Trophoblast cell (in vitro differentiated cells and primary cell): ENCODE data around the gene TIGD2.

ENCODE experiments used
- DNase-seq, 2 donors: peaks; one replicate each; pipeline ENCODE4 v3.0.0-alpha.2; 2016
- H2AFZ ChIP-seq: 2 replicates; pipeline ENCODE4 v1.6.1; 2013; ENCODE audit warnings: low read length, moderate library complexity, mild to moderate bottlenecking; ENCODE audit not compliant: insufficient read depth, poor library complexity
- H2AK5ac ChIP-seq: 2 replicates; pipeline ENCODE4 v1.6.1; 2013; ENCODE audit warnings: mild to moderate bottlenecking, low read length
- H2BK120ac ChIP-seq: 2 replicates; pipeline ENCODE4 v1.6.1; 2013; ENCODE audit warnings: low read length, mild to moderate bottlenecking, moderate library complexity; ENCODE audit not compliant: insufficient read depth, poor library complexity
- H2BK12ac ChIP-seq: 2 replicates; pipeline ENCODE4 v1.6.1; 2013; ENCODE audit warnings: mild to moderate bottlenecking, low read length, moderate library complexity
- H2BK5ac ChIP-seq: 2 replicates; pipeline ENCODE4 v1.6.1; 2013; ENCODE audit warnings: low read length, low read depth, moderate library complexity, mild to moderate bottlenecking; ENCODE audit not compliant: poor library complexity
- H3K14ac ChIP-seq: 2 replicates; pipeline ENCODE4 v1.6.1; 2013; ENCODE audit warnings: mild to moderate bottlenecking, low read length
- H3K18ac ChIP-seq: 2 replicates; pipeline ENCODE4 v1.6.1; 2013; ENCODE audit warnings: mild to moderate bottlenecking, low read length
- H3K23ac ChIP-seq: 2 replicates; pipeline ENCODE4 v1.6.1; 2013; ENCODE audit warnings: low read length
- H3K27ac ChIP-seq: 2 replicates; pipeline ENCODE4 v1.5.1; 2013; ENCODE audit warnings: low read depth, mild to moderate bottlenecking, inconsistent platforms, low read length, moderate library complexity
- H3K27me3 ChIP-seq: 2 replicates; pipeline ENCODE4 v1.6.1; 2013; ENCODE audit warnings: inconsistent platforms, mild to moderate bottlenecking, low read length, moderate library complexity; ENCODE audit not compliant: insufficient read depth
- H3K36me3 ChIP-seq, 2 experiments: 1 replicate in 1 of 2; 2 replicates in 1 of 2; pipeline ENCODE4 v1.6.1; 2013; ENCODE audit warnings: low read length in 2 of 2, mild to moderate bottlenecking in 2 of 2, moderate library complexity in 1 of 2; ENCODE audit not compliant: insufficient read depth in 2 of 2, control insufficient read depth in 1 of 2
- H3K4ac ChIP-seq: 2 replicates; pipeline ENCODE4 v1.6.1; 2013; ENCODE audit warnings: low read depth, mild to moderate bottlenecking, low read length, moderate library complexity
- H3K4me1 ChIP-seq, 2 experiments: 1 replicate in 1 of 2; 2 replicates in 1 of 2; pipeline ENCODE4 v1.6.1; 2013; ENCODE audit warnings: low read length in 2 of 2, mild to moderate bottlenecking in 2 of 2, moderate library complexity in 1 of 2; ENCODE audit not compliant: insufficient read depth in 2 of 2, control insufficient read depth in 1 of 2
- H3K4me2 ChIP-seq: 2 replicates; pipeline ENCODE4 v1.6.1; 2013; ENCODE audit warnings: inconsistent platforms, mild to moderate bottlenecking, low read length, moderate library complexity
- H3K4me3 ChIP-seq: 2 replicates; pipeline ENCODE4 v1.5.1; 2013; ENCODE audit warnings: mild to moderate bottlenecking, low read depth, low read length, inconsistent platforms
- H3K79me1 ChIP-seq: one replicate; pipeline ENCODE4 v1.6.1; 2013; ENCODE audit warnings: low read length
- H3K79me2 ChIP-seq: 2 replicates; pipeline ENCODE4 v1.6.1; 2013; ENCODE audit warnings: low read length, mild to moderate bottlenecking; ENCODE audit not compliant: control insufficient read depth, insufficient read depth, poor library complexity
- H3K9ac ChIP-seq: 2 replicates; pipeline ENCODE4 v1.6.1; 2013; ENCODE audit warnings: mild to moderate bottlenecking, low read length
- H3K9me3 ChIP-seq: 2 replicates; pipeline ENCODE4 v1.6.1; 2013; ENCODE audit warnings: low read depth, mild to moderate bottlenecking, control low read depth, inconsistent platforms, low read length; ENCODE audit not compliant: insufficient read depth
- H4K12ac ChIP-seq: 2 replicates; pipeline ENCODE4 v1.6.1; 2013; ENCODE audit warnings: low read depth, mild to moderate bottlenecking, low read length, moderate library complexity
- H4K8ac ChIP-seq: 2 replicates; pipeline ENCODE4 v1.6.1; 2013; ENCODE audit warnings: low read depth, mild to moderate bottlenecking, low read length, moderate library complexity
- H4K91ac ChIP-seq: one replicate; pipeline ENCODE4 v1.6.1; 2013; ENCODE audit warnings: low read depth, mild to moderate bottlenecking, low read length, moderate library complexity
- WGBS: extraction: QIAGEN DNeasy Blood & Tissue Kit; methylation state at CpG from one replicate; pipeline ENCODE4 v1.1.7; 2013; ENCODE audit warnings: missing lambda C conversion rate; ENCODE audit not compliant: insufficient read length, insufficient coverage; ENCODE audit errors: extremely low coverage; 5-methylcytosine and 5-hydroxymethylcytosine counted together

Gene TIGD2

DNA sequence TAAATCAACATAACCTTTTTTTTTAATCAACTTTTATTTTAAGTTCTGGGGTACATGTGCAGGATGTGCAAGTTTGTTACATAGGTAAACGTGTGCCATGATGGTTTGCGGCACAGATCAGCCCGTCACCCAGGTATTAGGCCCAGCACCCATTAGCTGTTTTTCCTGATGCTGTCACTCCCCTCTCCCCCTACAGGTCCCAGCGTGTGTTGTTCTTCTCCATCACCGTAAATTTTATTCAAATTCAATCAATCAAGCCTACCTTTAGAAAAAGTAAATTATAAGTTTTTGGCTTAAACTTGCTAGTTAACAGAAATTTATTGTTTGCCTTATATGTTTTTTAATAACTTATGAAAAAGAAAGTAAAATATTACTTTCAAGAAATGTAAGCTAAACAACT, 25.9 kb downstream of the TIGD2 start:
- no CpG with 5 or more reads among the region's 5 CpGs for WGBS
- no peaks in the 10 kb centered on the region for H3K79me2 ChIP-seq
- no peak overlapping the region for H2AFZ ChIP-seq
- H3K9ac ChIP-seq, result no peak overlapping the region
- DNase-seq, result no peak
- no peaks in the 10 kb centered on the region for H3K4me1 ChIP-seq
- no peak overlapping the region for H4K12ac ChIP-seq
- no peak overlapping the region for H3K4me2 ChIP-seq
- H3K27ac ChIP-seq, result no peak overlapping the region
- no peak overlapping the region for H2BK5ac ChIP-seq
- no peaks in the 10 kb centered on the region for H3K36me3 ChIP-seq
- H2BK120ac ChIP-seq, result no peak overlapping the region
- H4K91ac ChIP-seq, result no peak overlapping the region
- no peak overlapping the region for H4K8ac ChIP-seq
- no peak overlapping the region for H3K18ac ChIP-seq
- no peak overlapping the region for H2BK12ac ChIP-seq
- no peak overlapping the region for H3K14ac ChIP-seq
- no peak overlapping the region for H3K23ac ChIP-seq
- no peaks in the 10 kb centered on the region for H3K79me1 ChIP-seq
- H3K4me3 ChIP-seq, result no peak overlapping the region
- no peaks in the 10 kb centered on the region for H3K9me3 ChIP-seq
- H3K4ac ChIP-seq, result no peak overlapping the region
- no peak overlapping the region for H2AK5ac ChIP-seq
- H3K27me3 ChIP-seq, result no peaks in the 10 kb centered on the region

DNA sequence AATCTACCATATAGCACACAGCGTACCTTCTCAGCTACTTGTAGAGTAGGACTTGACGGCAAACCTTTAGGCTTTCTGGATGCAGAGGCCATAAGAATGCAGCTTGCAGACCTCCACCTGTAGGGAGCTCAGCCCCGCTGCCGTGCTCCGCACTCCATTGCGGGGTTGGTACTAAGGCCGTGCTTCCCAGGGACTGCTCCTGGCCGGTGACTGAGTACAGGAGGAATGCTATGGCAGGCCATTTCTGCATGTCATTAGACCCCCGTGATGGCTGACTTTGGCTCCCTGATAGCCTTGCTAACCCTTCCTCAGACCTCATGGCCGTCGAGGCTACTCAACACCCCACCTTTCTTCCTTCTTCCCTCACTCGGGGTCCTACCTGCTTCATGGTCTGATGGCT, 26.4 kb downstream of the TIGD2 start:
- Histone ChIP-seq H3K36me3 (no peaks in the 10 kb centered on the region), H3K79me1 (no peaks in the 10 kb centered on the region), H3K27me3 (no peaks in the 10 kb centered on the region), H2BK5ac (no peak overlapping the region), H4K8ac (no peak overlapping the region), H4K12ac (no peak overlapping the region), H3K18ac (no peak overlapping the region), H4K91ac (no peak overlapping the region), H3K14ac (no peak overlapping the region), H3K27ac (no peak overlapping the region), H3K79me2 (no peaks in the 10 kb centered on the region), H3K9ac (no peak overlapping the region), H2BK120ac (no peak overlapping the region), H3K4me1 (no peaks in the 10 kb centered on the region), H3K9me3 (no peaks in the 10 kb centered on the region), H2BK12ac (no peak overlapping the region), H2AK5ac (no peak overlapping the region), H3K4me2 (no peak overlapping the region), H3K23ac (no peak overlapping the region), H3K4ac (no peak overlapping the region), H2AFZ (no peak overlapping the region), H3K4me3 (no peak overlapping the region)
- no CpG with 5 or more reads among the region's 12 CpGs for WGBS
- DNase-seq, result peak in 1 of 2 donors; percentile 16

DNA sequence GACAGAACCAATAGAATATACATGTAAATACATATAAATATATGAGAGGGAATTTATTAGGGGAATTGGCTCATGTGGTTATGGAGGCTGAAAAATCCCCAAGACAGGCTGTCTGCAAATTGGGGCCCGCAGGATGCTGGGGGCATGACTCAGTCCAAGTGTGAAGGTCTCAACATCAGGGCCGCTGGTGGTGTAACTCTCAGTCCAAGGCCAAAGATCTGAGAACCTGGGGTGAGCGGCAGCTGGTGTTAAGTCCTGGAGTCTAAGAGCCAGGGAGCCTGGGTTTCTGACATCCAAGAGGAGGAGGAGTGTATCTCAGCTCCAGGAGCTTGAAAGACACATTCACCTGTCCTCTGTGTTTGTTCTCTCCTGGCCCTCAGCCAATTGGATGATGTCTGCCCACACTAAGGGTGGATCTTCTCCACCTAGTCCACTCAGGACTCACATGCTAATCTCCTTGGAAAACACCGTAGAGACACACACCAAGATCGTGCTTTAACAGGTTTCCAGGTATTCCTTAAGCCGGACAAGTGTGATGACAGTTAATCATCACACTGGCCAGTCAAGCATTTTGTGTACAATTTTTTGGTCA, 28.9 kb downstream of the TIGD2 start:
- H3K27me3 ChIP-seq, result no peaks in the 10 kb centered on the region
- H3K4me2 ChIP-seq, result no peak overlapping the region
- no peak overlapping the region for H3K18ac ChIP-seq
- H4K91ac ChIP-seq, result no peak overlapping the region
- H3K4me3 ChIP-seq, result no peak overlapping the region
- no peaks in the 10 kb centered on the region for H3K9me3 ChIP-seq
- H3K9ac ChIP-seq, result no peak overlapping the region
- H4K12ac ChIP-seq, result no peak overlapping the region
- H3K23ac ChIP-seq, result no peak overlapping the region
- no peak overlapping the region for H2BK12ac ChIP-seq
- no peaks in the 10 kb centered on the region for H3K79me2 ChIP-seq
- no peak overlapping the region for H3K14ac ChIP-seq
- H2AFZ ChIP-seq, result no peak overlapping the region
- H2BK5ac ChIP-seq, result no peak overlapping the region
- no peak overlapping the region for H2AK5ac ChIP-seq
- H3K4ac ChIP-seq, result no peak overlapping the region
- DNase-seq, result peak; percentile 49
- no peaks in the 10 kb centered on the region for H3K36me3 ChIP-seq
- no peak overlapping the region for H3K27ac ChIP-seq
- WGBS, result no CpG with 5 or more reads among the region's 6 CpGs
- no peaks in the 10 kb centered on the region for H3K79me1 ChIP-seq
- H2BK120ac ChIP-seq, result no peak overlapping the region
- H3K4me1 ChIP-seq, result no peaks in the 10 kb centered on the region
- no peak overlapping the region for H4K8ac ChIP-seq

DNA sequence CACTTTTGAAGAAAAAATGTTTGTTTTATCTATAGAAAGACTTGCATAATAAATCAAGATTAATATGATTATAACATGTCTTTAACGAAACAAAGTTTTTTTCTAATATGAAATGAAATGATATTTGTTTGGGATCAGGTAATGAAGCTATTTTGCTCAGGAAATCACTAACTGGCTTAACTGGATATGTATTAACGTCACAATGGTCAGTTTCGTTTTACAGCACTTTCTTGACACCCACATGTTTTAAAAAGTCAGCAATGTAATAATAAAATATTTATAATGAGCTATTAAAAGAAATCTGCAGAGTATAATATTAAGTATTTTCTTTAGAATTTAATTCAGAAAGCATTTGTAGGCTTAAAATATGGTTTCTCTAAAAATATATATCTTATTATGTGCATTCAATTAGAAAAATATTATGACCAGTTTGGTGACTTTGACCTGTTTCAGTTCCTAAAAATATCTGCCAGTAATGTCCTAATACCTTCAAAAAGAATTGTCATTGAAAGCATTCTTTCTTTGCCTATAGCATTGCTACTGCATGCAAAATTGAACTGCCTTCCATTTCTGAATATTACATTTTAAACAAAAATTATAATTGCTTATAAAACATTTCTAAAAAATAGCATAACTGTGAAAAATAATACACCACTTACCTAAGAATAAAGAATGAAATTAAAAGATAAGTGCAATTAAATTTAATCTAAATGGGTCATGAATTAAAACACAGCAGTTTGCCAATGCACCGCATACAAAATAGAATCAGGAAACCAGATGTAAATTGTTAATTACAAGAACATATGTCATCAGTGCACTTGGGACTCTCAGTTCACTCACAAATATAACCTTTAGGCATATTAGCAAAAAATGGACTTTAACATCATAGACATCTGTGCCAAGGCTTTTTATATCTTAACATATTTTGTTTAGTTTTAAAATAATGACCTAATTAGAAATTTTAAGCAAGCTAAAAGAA, 31.6 kb downstream of the TIGD2 start:
- WGBS, result no CpG with 5 or more reads among the region's 4 CpGs
- no peak overlapping the region for H2AK5ac ChIP-seq
- no peaks in the 10 kb centered on the region for H3K27me3 ChIP-seq
- no peak overlapping the region for H4K12ac ChIP-seq
- H4K91ac ChIP-seq, result no peak overlapping the region
- H4K8ac ChIP-seq, result no peak overlapping the region
- no peak overlapping the region for H3K4ac ChIP-seq
- no peak overlapping the region for H3K4me3 ChIP-seq
- H2AFZ ChIP-seq, result no peak overlapping the region
- H2BK12ac ChIP-seq, result no peak overlapping the region
- H3K79me1 ChIP-seq, result no peaks in the 10 kb centered on the region
- no peak overlapping the region for H3K27ac ChIP-seq
- no peak for DNase-seq
- no peak overlapping the region for H2BK5ac ChIP-seq
- peaks cover 3% of the 10 kb centered on the region for H3K9me3 ChIP-seq
- no peak overlapping the region for H3K18ac ChIP-seq
- H3K4me1 ChIP-seq, result no peaks in the 10 kb centered on the region
- no peak overlapping the region for H3K9ac ChIP-seq
- no peak overlapping the region for H3K14ac ChIP-seq
- no peaks in the 10 kb centered on the region for H3K79me2 ChIP-seq
- H3K23ac ChIP-seq, result no peak overlapping the region
- no peak overlapping the region for H2BK120ac ChIP-seq
- H3K36me3 ChIP-seq, result no peaks in the 10 kb centered on the region
- H3K4me2 ChIP-seq, result no peak overlapping the region
